Measurements from ENCODE around the gene THOC1.
A peak's percentile ranks its signal among the peaks of the same experiment; 100 is the strongest.
"Not testable (repeated sequence)": the region's sequence is repeated elsewhere in the genome, so short reads cannot be mapped to it uniquely, and the experiment has no call there.

THOC1 gene, protein sequence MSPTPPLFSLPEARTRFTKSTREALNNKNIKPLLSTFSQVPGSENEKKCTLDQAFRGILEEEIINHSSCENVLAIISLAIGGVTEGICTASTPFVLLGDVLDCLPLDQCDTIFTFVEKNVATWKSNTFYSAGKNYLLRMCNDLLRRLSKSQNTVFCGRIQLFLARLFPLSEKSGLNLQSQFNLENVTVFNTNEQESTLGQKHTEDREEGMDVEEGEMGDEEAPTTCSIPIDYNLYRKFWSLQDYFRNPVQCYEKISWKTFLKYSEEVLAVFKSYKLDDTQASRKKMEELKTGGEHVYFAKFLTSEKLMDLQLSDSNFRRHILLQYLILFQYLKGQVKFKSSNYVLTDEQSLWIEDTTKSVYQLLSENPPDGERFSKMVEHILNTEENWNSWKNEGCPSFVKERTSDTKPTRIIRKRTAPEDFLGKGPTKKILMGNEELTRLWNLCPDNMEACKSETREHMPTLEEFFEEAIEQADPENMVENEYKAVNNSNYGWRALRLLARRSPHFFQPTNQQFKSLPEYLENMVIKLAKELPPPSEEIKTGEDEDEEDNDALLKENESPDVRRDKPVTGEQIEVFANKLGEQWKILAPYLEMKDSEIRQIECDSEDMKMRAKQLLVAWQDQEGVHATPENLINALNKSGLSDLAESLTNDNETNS

DNA sequence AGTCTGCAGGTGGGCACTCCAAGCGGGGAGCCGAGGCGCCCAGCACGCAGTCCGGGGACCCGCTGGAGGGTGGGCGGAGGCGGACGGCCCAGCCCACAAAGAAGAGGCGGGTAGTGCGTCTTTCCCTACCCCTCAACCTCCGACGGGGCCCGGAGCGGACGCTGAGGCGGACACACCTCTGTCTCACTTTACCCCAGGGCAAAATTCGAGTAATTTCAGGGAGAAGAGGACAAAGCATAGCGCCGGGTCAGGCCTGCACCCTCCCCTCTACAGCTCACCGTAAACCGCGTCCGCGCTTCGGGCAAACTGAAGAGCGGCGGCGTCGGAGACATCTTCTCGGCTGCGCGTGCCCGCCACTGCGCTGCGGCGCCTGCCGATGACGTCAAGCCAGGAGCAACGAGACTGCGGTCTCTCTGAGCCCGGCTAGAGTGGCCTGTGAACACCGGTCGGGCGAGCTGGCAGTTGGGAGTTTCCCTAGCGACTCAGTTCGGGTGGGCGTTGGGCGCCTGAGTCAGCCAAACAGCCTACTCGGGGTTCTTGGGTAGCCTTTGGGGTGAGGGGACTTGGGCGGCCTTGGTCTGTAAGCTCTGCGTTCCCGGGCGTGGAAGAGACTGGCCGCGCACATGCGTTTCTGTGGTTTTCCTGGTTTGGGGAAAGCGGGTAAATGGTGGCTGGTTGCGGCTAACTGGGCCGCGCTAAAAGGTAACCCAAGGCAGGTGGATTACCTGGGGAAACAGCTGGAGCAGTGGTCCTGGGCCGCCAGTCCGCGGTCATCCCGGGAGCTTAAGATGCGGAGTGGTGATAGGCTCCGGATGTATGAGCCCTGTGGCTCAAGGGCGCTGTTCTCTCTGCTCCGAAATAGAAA, at the start of gene THOC1:
THOC1 (minus strand) TSS at position 360 of the 865 bp plus-strand sequence; CDS start at position 332, 28 bp downstream.
- H3K36me3 ChIP-seq (ENCODE audit: control insufficient read depth, low read depth, low read length) = peaks cover 24% of the 10 kb centered on the region
- no peaks in the 10 kb centered on the region for H3K27me3 ChIP-seq (ENCODE audit: control insufficient read depth, insufficient read depth, low read length)
- peak within 1 kb of the TSS; percentile 93 for H3K27ac ChIP-seq (ENCODE audit: low read length)

DNA sequence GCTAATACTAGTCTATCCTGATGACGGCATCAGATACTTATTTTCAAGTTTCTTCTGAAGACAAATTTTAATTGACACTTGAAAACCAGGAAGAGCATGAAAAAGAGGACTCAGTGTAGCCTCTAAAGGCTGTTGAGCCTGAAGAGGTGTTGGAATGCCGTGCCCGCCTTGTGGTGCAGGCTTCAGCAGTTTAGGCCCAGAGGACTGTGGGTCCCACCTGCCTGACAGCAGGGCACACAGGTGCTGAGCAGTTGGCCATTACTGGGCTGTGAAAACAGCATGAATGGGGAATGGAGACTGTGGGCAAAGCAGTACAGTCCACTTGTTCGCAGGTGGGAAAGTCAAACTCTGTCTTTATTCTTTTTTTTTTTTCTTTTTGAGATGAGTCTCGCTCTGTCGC, 49.8 kb upstream of the THOC1 start:
- no peaks in the 10 kb centered on the region for H3K36me3 ChIP-seq (ENCODE audit: control insufficient read depth, low read depth, low read length)
- H3K4me3 ChIP-seq (ENCODE audit: low read length) = no peak overlapping the region
- no peak overlapping the region for H3K27ac ChIP-seq (ENCODE audit: low read length)
- no peaks in the 10 kb centered on the region for H3K9me3 ChIP-seq (ENCODE audit: control insufficient read depth, low read depth, low read length)
- H3K9ac ChIP-seq (ENCODE audit: low read length) = no peak overlapping the region
- no peaks in the 10 kb centered on the region for H3K27me3 ChIP-seq (ENCODE audit: control insufficient read depth, insufficient read depth, low read length)
- H3K4me1 ChIP-seq (ENCODE audit: control insufficient read depth, low read depth, low read length) = peaks cover 4% of the 10 kb centered on the region

More for the DNA sequence above, at the start of gene THOC1:
- no peaks in the 10 kb centered on the region for H3K9me3 ChIP-seq (ENCODE audit: control insufficient read depth, low read depth, low read length)
- peaks cover 9% of the 10 kb centered on the region for H3K4me1 ChIP-seq (ENCODE audit: control insufficient read depth, low read depth, low read length)
- H3K4me3 ChIP-seq (ENCODE audit: low read length) = peak within 1 kb of the TSS; percentile 98
- H3K9ac ChIP-seq (ENCODE audit: low read length) = peak within 1 kb of the TSS; percentile 96

DNA sequence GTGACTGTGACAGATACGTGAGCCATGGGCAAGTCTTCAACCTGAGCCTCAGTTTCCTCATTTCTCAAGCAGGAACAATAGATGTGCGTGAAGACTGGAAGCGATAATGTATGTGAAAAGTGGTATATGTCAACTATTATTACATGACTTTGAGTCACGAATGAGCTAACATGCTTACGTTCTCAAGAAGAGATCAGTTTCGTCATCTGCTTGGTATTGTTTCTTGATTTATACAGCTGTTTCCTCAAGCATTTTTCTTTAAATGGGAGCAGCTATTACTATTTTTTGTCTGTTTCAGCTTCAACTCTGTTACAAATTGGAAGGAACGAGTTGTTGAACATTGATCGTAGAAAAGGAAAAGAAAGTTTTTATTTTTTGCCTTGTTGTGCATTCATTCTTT, 48.5 kb upstream of the THOC1 start:
- Histone ChIP-seq H3K27ac (ENCODE audit: low read length) (no peak overlapping the region), H3K9me3 (ENCODE audit: control insufficient read depth, low read depth, low read length) (no peaks in the 10 kb centered on the region), H3K9ac (ENCODE audit: low read length) (no peak overlapping the region), H3K27me3 (ENCODE audit: control insufficient read depth, insufficient read depth, low read length) (no peaks in the 10 kb centered on the region), H3K36me3 (ENCODE audit: control insufficient read depth, low read depth, low read length) (no peaks in the 10 kb centered on the region), H3K4me3 (ENCODE audit: low read length) (no peak overlapping the region), H3K4me1 (ENCODE audit: control insufficient read depth, low read depth, low read length) (peaks cover 6% of the 10 kb centered on the region)

DNA sequence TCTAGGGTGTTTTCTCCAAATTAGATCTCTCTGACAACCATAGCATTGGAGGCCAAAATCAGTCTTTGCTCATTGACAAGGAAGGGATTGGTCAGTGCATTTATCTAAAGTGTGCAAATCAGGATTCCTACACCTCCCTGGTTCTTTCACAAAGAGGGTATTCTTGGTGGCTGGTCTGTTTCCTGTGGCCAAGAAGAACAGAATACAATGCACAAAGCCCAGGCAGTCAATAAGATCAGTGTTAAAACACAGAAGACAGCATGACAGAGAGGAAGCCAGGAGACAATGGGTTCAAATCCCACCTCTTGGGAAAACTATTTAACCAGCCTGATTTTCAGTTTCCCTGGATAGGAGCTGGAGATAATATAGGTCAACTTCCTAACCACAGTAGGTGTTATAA, 46.1 kb upstream of the THOC1 start:
- Histone ChIP-seq H3K9me3 (ENCODE audit: control insufficient read depth, low read depth, low read length) (no peaks in the 10 kb centered on the region), H3K4me3 (ENCODE audit: low read length) (no peak overlapping the region), H3K36me3 (ENCODE audit: control insufficient read depth, low read depth, low read length) (no peaks in the 10 kb centered on the region), H3K27me3 (ENCODE audit: control insufficient read depth, insufficient read depth, low read length) (no peaks in the 10 kb centered on the region), H3K27ac (ENCODE audit: low read length) (no peak overlapping the region), H3K9ac (ENCODE audit: low read length) (no peak overlapping the region), H3K4me1 (ENCODE audit: control insufficient read depth, low read depth, low read length) (peaks cover 6% of the 10 kb centered on the region)

DNA sequence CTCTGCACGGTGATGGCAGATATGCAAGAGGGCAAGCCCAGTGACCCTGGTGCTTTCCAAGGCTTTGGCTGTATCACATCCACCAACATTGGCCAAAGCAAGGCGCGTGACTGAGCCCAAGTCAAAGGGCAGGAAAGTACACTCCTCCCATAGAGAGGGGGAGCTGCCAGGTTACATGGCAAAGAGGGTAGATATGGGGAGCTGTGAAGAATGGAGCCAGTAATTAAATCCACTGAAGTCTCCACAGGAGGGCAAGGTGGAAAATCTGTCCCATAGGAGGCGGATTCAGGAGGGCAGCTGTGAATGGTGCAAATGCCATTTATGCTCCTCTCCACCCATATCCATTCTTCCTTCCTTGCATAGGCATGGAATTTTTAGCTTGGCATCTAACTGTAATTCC, 44.6 kb upstream of the THOC1 start:
- no peaks in the 10 kb centered on the region for H3K36me3 ChIP-seq (ENCODE audit: control insufficient read depth, low read depth, low read length)
- no peak overlapping the region for H3K9ac ChIP-seq (ENCODE audit: low read length)
- no peaks in the 10 kb centered on the region for H3K27me3 ChIP-seq (ENCODE audit: control insufficient read depth, insufficient read depth, low read length)
- H3K4me1 ChIP-seq (ENCODE audit: control insufficient read depth, low read depth, low read length) = peaks cover 6% of the 10 kb centered on the region
- H3K27ac ChIP-seq (ENCODE audit: low read length) = no peak overlapping the region
- no peak overlapping the region for H3K4me3 ChIP-seq (ENCODE audit: low read length)
- H3K9me3 ChIP-seq (ENCODE audit: control insufficient read depth, low read depth, low read length) = no peaks in the 10 kb centered on the region

DNA sequence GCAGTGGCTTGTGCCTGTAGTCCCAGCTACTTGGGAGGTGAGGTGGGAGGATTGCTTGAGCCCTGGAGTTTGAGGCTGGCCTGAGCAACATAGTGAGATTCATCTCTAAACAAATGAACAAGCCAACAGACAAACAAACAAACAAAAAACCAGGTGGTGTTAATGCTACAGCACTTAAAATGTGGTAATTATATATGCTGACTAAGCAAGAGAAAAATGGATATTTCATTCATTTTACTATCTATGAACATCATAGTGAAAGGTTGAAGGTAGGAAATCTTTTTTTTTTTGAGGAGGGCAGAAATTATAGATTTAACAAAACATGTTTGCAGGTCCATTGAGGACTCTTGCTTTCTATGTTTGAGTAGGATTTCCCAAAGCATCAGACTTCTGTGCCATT, 42.2 kb upstream of the THOC1 start:
- Histone ChIP-seq H3K36me3 (ENCODE audit: control insufficient read depth, low read depth, low read length) (no peaks in the 10 kb centered on the region), H3K27ac (ENCODE audit: low read length) (no peak overlapping the region)

DNA sequence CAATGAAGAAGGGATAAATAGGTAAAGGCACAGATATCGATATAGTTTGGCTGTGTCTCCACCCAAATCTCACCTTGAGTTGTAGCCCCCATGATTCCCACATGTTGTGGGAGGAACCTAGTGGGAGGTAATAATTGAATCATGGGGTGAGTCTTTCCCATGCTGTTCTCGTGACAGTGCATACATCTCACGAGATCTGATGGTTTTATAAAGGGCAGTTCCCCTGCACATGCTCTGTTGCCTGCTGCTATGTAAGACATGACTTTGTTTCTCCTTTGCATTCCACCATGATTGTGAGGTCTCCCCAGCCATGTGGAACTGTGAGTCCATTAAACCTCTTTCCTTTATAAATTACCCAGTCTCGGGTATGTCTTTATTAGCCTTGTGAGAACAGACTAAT, 40.2 kb upstream of the THOC1 start:
- not testable (repeated sequence) for H3K36me3 ChIP-seq (ENCODE audit: control insufficient read depth, low read depth, low read length); H3K9me3 ChIP-seq (ENCODE audit: control insufficient read depth, low read depth, low read length); H3K4me3 ChIP-seq (ENCODE audit: low read length); H3K27ac ChIP-seq (ENCODE audit: low read length); H3K27me3 ChIP-seq (ENCODE audit: control insufficient read depth, insufficient read depth, low read length); H3K9ac ChIP-seq (ENCODE audit: low read length)
- peaks cover 42% of the 10 kb centered on the region for H3K4me1 ChIP-seq (ENCODE audit: control insufficient read depth, low read depth, low read length)

More for the DNA sequence above, 42.2 kb upstream of the THOC1 start:
- Histone ChIP-seq H3K27me3 (ENCODE audit: control insufficient read depth, insufficient read depth, low read length) (no peaks in the 10 kb centered on the region), H3K9me3 (ENCODE audit: control insufficient read depth, low read depth, low read length) (no peaks in the 10 kb centered on the region), H3K9ac (ENCODE audit: low read length) (no peak overlapping the region), H3K4me1 (ENCODE audit: control insufficient read depth, low read depth, low read length) (peaks cover 24% of the 10 kb centered on the region), H3K4me3 (ENCODE audit: low read length) (no peak overlapping the region)

DNA sequence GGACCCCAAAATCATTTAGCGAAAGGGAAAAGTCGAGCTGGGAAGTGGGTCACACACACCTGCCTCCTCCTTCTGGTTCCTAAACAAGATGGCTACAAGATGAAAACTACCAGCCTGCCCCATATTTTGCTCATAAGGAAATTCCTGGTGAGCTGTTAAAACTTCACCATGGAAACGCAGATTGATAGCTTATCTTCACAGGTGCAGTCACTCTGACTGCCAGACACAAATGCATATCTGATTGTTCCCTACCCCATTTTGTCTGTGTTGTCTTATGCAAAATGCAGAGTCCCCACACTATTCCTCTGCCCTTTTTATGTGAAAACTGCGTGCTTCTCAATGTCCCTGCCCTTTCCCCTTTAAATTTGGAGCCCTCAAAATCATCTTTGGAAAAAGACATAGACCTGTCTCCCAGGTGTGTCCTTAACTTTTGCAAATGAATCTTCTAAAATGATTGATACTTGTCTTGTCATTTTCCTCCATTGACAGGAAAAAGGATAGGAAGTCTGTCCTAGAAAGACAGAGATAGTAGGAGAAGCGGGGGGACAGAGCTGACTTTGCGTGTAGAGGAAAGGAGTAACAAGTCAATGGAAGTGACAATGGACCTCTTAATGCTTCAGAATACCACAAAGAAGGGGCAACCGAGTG, 38.9 kb upstream of the THOC1 start:
- Histone ChIP-seq H3K36me3 (ENCODE audit: control insufficient read depth, low read depth, low read length) (no peaks in the 10 kb centered on the region), H3K9ac (ENCODE audit: low read length) (no peak overlapping the region), H3K9me3 (ENCODE audit: control insufficient read depth, low read depth, low read length) (no peaks in the 10 kb centered on the region), H3K4me3 (ENCODE audit: low read length) (no peak overlapping the region), H3K4me1 (ENCODE audit: control insufficient read depth, low read depth, low read length) (peaks cover 36% of the 10 kb centered on the region), H3K27me3 (ENCODE audit: control insufficient read depth, insufficient read depth, low read length) (no peaks in the 10 kb centered on the region), H3K27ac (ENCODE audit: low read length) (no peak overlapping the region)

DNA sequence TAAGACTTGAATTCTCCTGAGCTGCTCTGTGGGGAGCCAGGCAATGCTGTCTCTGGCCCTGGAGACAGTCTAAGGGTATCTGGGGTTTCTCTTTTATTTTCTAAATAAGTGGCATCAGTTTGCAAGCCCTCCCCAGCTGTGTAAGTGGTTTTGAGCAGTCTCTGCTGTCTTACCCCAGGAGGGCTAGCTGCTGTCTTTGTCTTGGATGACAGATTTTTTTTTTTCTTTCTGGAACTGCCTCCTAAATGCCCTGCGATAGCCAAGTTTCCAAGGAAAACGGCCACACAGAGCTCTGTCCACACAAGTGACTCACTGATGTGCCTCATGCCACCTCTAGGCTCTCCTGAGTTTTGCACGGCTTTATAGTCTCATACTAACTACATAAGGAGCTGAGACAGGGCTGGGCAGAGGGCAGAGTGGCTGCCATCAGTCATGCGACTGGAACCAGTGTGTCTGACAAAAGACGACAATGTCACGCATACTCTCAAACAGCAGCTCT, 37.2 kb upstream of the THOC1 start:
- Histone ChIP-seq H3K4me1 (ENCODE audit: control insufficient read depth, low read depth, low read length) (peaks cover 36% of the 10 kb centered on the region), H3K4me3 (ENCODE audit: low read length) (peak overlapping the region; percentile 3), H3K27ac (ENCODE audit: low read length) (no peak overlapping the region), H3K9me3 (ENCODE audit: control insufficient read depth, low read depth, low read length) (no peaks in the 10 kb centered on the region), H3K9ac (ENCODE audit: low read length) (no peak overlapping the region), H3K36me3 (ENCODE audit: control insufficient read depth, low read depth, low read length) (no peaks in the 10 kb centered on the region), H3K27me3 (ENCODE audit: control insufficient read depth, insufficient read depth, low read length) (no peaks in the 10 kb centered on the region)

DNA sequence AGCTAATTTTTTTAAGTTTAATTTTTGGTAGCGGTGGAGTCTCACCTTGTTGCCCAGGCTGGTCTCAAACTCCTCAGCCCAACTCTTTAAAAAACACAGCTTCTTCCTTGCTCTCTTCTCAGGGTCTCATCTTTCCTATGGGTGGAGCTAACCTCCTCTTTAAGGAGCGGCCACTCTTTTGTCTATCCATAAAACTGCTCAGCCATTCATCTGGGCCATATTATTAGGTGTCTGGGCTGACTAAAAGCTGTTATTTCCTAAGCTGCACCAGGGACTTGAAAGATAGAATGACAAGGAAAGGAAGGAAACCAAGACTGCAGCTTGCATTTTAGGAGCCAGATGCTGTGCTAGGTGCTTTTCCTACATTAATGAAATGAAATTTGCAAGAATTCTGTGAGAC, 35.8 kb upstream of the THOC1 start:
- Histone ChIP-seq H3K9ac (ENCODE audit: low read length) (no peak overlapping the region), H3K9me3 (ENCODE audit: control insufficient read depth, low read depth, low read length) (no peaks in the 10 kb centered on the region), H3K27me3 (ENCODE audit: control insufficient read depth, insufficient read depth, low read length) (no peaks in the 10 kb centered on the region), H3K36me3 (ENCODE audit: control insufficient read depth, low read depth, low read length) (no peaks in the 10 kb centered on the region), H3K4me1 (ENCODE audit: control insufficient read depth, low read depth, low read length) (peaks cover 36% of the 10 kb centered on the region), H3K4me3 (ENCODE audit: low read length) (no peak overlapping the region), H3K27ac (ENCODE audit: low read length) (no peak overlapping the region)

DNA sequence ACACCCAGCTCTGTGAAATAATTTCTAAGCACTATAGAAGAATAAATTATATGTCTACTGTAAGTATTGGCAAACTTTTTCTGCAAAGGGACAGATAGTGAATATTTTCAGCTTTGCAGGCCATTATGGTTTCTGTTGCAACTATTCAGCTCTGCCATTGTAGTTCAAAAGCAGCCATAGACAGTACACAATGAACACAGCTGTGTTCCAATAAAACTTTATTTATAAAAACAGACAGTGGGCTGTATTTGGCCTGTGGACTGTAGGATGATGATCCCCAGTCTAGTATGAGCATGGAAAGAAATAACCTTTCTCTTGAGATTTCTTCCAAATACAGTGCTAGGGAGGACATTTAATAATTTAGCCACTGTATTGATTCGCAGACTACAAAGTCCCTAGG, 35.2 kb upstream of the THOC1 start:
- H3K36me3 ChIP-seq (ENCODE audit: control insufficient read depth, low read depth, low read length) = no peaks in the 10 kb centered on the region
- no peaks in the 10 kb centered on the region for H3K9me3 ChIP-seq (ENCODE audit: control insufficient read depth, low read depth, low read length)
- H3K4me3 ChIP-seq (ENCODE audit: low read length) = no peak overlapping the region
- H3K27ac ChIP-seq (ENCODE audit: low read length) = no peak overlapping the region
- no peaks in the 10 kb centered on the region for H3K27me3 ChIP-seq (ENCODE audit: control insufficient read depth, insufficient read depth, low read length)
- no peak overlapping the region for H3K9ac ChIP-seq (ENCODE audit: low read length)
- peaks cover 36% of the 10 kb centered on the region for H3K4me1 ChIP-seq (ENCODE audit: control insufficient read depth, low read depth, low read length)
